Lung (tissue), 12 donors: ENCODE data around the gene DTD1. TPM values are rescaled to one million over a fixed set of nuclear protein-coding genes. Genes with fewer than 3 reads are reported as not detected.

Experiments
- ATAC-seq: fragments of 200-7000 bp; cut with Tn5 transposase; one replicate; pipeline ENCODE4 v1.9.1; 2020; ENCODE audit warnings: moderate number of reproducible peaks; ENCODE audit not compliant: insufficient read depth, low FRiP score
- DNase-seq, 3 donors: peaks; one replicate each; pipeline ENCODE4 v3.0.0-alpha.2; 2013 to 2017
- H3K27ac ChIP-seq, 2 donors: one replicate each; pipeline ENCODE4 v1.5.1; 2013; ENCODE audit warnings: mild to moderate bottlenecking in 2 of 2, moderate library complexity in 2 of 2, control low read depth in 1 of 2, inconsistent platforms in 1 of 2, low read depth in 1 of 2, low read length in 1 of 2
- H3K27me3 ChIP-seq, 3 donors: one replicate each; pipeline ENCODE4 v1.5.1; 2013; ENCODE audit warnings: low read length in 2 of 3; ENCODE audit not compliant: control insufficient read depth in 3 of 3, insufficient read depth in 3 of 3
- H3K36me3 ChIP-seq, 4 donors: one replicate each; pipeline ENCODE4 v1.5.1; 2013; ENCODE audit warnings: low read length in 4 of 4, mild to moderate bottlenecking in 1 of 4, moderate library complexity in 1 of 4; ENCODE audit not compliant: control insufficient read depth in 4 of 4, insufficient read depth in 4 of 4
- H3K4me1 ChIP-seq, 5 donors: one replicate each; pipeline ENCODE4 v1.5.1; 2013; ENCODE audit warnings: low read length in 5 of 5, mild to moderate bottlenecking in 2 of 5, moderate library complexity in 1 of 5; ENCODE audit not compliant: control insufficient read depth in 5 of 5, insufficient read depth in 5 of 5
- H3K4me3 ChIP-seq: one replicate; pipeline ENCODE4 v1.5.1; 2013; ENCODE audit warnings: mild to moderate bottlenecking, control low read depth, moderate library complexity
- H3K9ac ChIP-seq, 2 donors: one replicate each; pipeline ENCODE4 v1.5.1; 2013; ENCODE audit warnings: low read length in 2 of 2, control low read depth in 1 of 2; ENCODE audit not compliant: insufficient read depth in 1 of 2
- H3K9me3 ChIP-seq, 4 donors: one replicate each; pipeline ENCODE4 v1.5.1; 2013; ENCODE audit warnings: low read length in 3 of 4, mild to moderate bottlenecking in 1 of 4, moderate library complexity in 1 of 4; ENCODE audit not compliant: control insufficient read depth in 4 of 4, insufficient read depth in 3 of 4
- WGBS, 2 donors: extraction: QIAGEN DNeasy Blood & Tissue Kit; methylation state at CpG; one replicate each; pipeline ENCODE4 v1.1.7; 2013; 5-methylcytosine and 5-hydroxymethylcytosine counted together
- polyA plus RNA-seq, 2 donors: library from polyadenylated mRNA; stranded (reverse); fragments of 200-250 nt; gene quantifications; one replicate each; pipeline ENCODE4 v1.2.1, GENCODE V29; 2013
- total RNA-seq, 2 donors: library from RNA; depleted of rRNA in 1 of 2; stranded (reverse); fragments of >200 nt in 1 of 2; gene quantifications; one replicate each; pipeline ENCODE4 v1.2.1, GENCODE V29; 2014 to 2021
- TF ChIP-seq, protein P1 (sequence below): IDR thresholded peaks from 2 replicates; pipeline ENCODE4 v1.5.1; 2012; ENCODE audit warnings: mild to moderate bottlenecking; ENCODE audit errors: control extremely low read depth, extremely low read depth
- donor health status: control.
- donor health status: control.
- donor health status: Bipolar disorder and iron deficiency.
- donor health status: healthy.
- donor health status: DM: yes; HTN: yes; CAD: no.

The DTD1 gene
- total and polyA plus RNA-seq, 4 donors, result 17.4 to 39.2 (median 24.6) TPM

DNA sequence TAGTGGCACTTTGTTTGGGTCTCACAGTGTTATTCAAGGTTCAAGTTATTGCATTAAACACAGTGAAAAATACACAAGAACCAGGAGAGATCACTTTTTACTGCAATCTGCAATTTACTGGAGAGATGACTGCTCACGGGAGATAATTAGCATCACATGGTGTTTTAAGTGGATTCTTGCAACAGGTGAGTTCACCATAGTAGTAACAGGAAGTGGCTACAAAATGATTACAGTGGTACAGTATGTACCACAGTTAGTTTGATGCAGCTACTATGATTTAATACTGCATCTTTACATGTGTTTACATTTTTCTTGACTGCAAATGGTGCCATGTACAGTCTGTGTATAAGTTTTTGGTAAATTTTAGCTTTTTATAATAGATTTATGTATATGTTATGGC lies 129.2 kb downstream of the DTD1 start:
- no peak overlapping the region for H3K27ac ChIP-seq
- TF ChIP-seq, protein P1, sequence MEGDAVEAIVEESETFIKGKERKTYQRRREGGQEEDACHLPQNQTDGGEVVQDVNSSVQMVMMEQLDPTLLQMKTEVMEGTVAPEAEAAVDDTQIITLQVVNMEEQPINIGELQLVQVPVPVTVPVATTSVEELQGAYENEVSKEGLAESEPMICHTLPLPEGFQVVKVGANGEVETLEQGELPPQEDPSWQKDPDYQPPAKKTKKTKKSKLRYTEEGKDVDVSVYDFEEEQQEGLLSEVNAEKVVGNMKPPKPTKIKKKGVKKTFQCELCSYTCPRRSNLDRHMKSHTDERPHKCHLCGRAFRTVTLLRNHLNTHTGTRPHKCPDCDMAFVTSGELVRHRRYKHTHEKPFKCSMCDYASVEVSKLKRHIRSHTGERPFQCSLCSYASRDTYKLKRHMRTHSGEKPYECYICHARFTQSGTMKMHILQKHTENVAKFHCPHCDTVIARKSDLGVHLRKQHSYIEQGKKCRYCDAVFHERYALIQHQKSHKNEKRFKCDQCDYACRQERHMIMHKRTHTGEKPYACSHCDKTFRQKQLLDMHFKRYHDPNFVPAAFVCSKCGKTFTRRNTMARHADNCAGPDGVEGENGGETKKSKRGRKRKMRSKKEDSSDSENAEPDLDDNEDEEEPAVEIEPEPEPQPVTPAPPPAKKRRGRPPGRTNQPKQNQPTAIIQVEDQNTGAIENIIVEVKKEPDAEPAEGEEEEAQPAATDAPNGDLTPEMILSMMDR, result no peak
- no peaks in the 10 kb centered on the region for H3K36me3 ChIP-seq
- H3K4me3 ChIP-seq, result no peak overlapping the region
- H3K9ac ChIP-seq, result no peak overlapping the region
- no peaks in the 10 kb centered on the region for H3K27me3 ChIP-seq
- WGBS, 2 donors, result 59 to 60% methylated on average over 1 of the region's 1 CpG
- H3K4me1 ChIP-seq, result no peaks in the 10 kb centered on the region
- H3K9me3 ChIP-seq, result no peaks in the 10 kb centered on the region
- ATAC-seq (no peak), DNase-seq (no peak)

DNA sequence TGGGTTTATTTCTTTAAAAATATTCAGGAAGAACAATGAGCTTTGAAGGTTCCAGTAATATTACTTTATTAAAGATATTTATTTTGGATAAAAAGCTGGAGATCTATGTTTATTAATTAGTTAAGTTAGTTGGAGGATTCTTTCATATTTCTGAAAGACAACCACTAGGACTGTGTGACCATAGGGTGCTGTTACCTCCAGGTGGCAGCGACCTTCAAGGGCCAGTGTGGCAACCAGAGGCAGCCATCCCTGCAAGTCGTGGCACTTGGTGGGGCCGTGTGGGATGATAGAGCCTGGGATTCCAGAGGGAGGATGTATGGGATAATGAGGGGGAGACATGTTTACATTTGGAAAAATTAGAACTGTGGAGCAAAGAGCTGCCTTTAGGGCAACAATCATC lies 130.3 kb downstream of the DTD1 start:
- Histone ChIP-seq H3K36me3 (no peaks in the 10 kb centered on the region), H3K4me3 (no peak overlapping the region), H3K9me3 (no peaks in the 10 kb centered on the region), H3K27me3 (no peaks in the 10 kb centered on the region), H3K4me1 (no peaks in the 10 kb centered on the region), H3K27ac (no peak overlapping the region), H3K9ac (no peak overlapping the region)
- TF ChIP-seq, protein P1, result no peak
- 86% methylated on average over 3 of the region's 3 CpGs for WGBS, 2 donors
- DNase-seq (no peak), ATAC-seq (no peak)

DNA sequence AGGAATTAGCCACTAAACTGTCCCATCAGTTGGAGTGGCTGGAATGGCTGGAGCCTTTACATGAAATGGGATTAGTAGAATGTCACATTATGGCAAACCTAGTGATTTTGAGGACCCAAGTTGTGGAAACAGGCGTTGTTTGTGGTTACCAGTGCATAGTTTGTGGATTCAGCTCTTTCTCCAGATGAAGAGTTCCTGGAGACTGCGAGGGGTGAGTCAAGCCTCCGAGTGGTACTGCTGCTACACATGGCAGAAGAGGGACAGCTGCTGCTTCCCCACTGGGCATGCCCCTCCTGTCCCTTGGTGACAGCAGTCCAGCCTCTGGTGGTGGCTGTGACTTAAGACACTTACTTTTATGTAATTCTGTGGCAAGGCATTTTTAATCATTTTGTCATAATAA lies 131.6 kb downstream of the DTD1 start:
- H3K4me1 ChIP-seq, result no peaks in the 10 kb centered on the region
- H3K9ac ChIP-seq, result no peak overlapping the region
- H3K4me3 ChIP-seq, result no peak overlapping the region
- no peaks in the 10 kb centered on the region for H3K9me3 ChIP-seq
- no peaks in the 10 kb centered on the region for H3K36me3 ChIP-seq
- TF ChIP-seq, protein P1, result no peak
- H3K27me3 ChIP-seq, result no peaks in the 10 kb centered on the region
- 93 to 95% methylated on average over 3 of the region's 3 CpGs for WGBS, 2 donors
- no peak overlapping the region for H3K27ac ChIP-seq
- DNase-seq, result no peak
- ATAC-seq, result no peak

DNA sequence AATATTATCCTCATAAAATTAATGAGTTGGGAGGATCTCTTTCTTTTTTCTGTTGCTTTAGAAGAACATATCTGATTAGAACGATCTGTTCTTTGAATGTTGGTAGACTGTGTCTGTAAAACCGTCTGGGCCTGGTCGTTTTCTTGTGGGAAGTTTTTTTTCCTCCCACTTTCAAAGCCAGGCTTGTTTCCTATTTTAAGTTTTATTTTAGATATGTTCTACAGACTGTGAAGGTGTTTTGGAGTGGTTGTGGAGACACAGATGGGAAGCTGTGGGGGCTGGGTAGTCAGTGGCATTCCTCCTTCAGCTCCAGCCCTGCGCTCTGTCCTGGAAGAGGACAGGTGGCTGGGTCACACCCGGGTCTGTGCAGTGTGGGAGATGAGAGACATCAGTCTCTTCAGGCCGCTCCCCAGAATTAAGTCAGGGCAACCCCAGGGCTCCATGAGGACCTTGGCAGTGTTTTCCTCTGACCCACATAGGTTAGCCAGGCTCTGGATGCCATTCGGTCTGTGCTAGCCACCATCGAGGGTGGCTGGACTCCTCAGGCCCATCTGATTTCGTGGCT lies 133.8 kb downstream of the DTD1 start:
- no peak overlapping the region for H3K9ac ChIP-seq
- no peak overlapping the region for H3K27ac ChIP-seq
- no peak overlapping the region for H3K4me3 ChIP-seq
- WGBS, 2 donors, result 85 to 96% methylated on average over 9 of the region's 9 CpGs
- H3K9me3 ChIP-seq, result no peaks in the 10 kb centered on the region
- no peaks in the 10 kb centered on the region for H3K36me3 ChIP-seq
- ATAC-seq (no peak), DNase-seq (no peak)
- no peaks in the 10 kb centered on the region for H3K4me1 ChIP-seq
- TF ChIP-seq, protein P1, result no peak
- H3K27me3 ChIP-seq, result no peaks in the 10 kb centered on the region
